NT2/D1 (cell line): Measurements from ENCODE around the gene EPB41L4B.

Experiments
- SUZ12 ChIP-seq: IDR thresholded peaks from 2 replicates; pipeline ENCODE4 v1.6.1; 2011; ENCODE audit not compliant: insufficient read length, insufficient read depth; ENCODE audit errors: extremely low read depth
- ZNF274 ChIP-seq: IDR thresholded peaks from 2 replicates; pipeline ENCODE4 v1.6.1; 2011; ENCODE audit warnings: mild to moderate bottlenecking, low read depth, low read length

DNA sequence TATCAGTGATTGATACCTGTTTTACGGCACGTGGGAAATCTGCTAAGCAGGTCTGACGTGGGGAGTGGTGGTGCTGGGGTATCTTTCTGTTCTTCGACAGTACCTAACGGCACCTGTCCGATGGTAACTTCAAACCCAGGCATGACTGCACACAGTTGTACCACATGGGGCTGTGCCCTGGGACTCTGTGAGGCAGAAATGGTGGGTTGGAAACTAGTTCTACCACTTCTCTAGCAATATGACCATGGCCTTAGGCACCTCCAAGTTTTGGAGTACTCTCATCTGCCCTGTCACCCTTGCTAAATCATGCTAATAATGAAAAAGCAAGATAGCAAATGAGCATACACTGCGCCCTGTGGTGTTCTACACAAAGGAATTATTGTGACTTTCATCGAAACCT is 30.9 kb downstream of the EPB41L4B start:
- no peak for TF ChIP-seq ZNF274
- TF ChIP-seq SUZ12 = no peak
